Measurements from ENCODE around the gene APP.
"Not testable (repeated sequence)": the region's sequence is repeated elsewhere in the genome, so short reads cannot be mapped to it uniquely, and the experiment has no call there.

APP gene

GRCh38 chr21:26140164-26140579, 30.4 kb downstream of the APP start:
- no peak for DNase-seq (ENCODE audit: low read depth)
- H3K4me3 ChIP-seq (ENCODE audit: low read depth, low read length): no peak overlapping the region
- TF ChIP-seq CTCF (IDR thresholded peaks at IDR 0.05; ENCODE audit: control insufficient read depth, extremely low read depth, insufficient read depth): no peak

DNA sequence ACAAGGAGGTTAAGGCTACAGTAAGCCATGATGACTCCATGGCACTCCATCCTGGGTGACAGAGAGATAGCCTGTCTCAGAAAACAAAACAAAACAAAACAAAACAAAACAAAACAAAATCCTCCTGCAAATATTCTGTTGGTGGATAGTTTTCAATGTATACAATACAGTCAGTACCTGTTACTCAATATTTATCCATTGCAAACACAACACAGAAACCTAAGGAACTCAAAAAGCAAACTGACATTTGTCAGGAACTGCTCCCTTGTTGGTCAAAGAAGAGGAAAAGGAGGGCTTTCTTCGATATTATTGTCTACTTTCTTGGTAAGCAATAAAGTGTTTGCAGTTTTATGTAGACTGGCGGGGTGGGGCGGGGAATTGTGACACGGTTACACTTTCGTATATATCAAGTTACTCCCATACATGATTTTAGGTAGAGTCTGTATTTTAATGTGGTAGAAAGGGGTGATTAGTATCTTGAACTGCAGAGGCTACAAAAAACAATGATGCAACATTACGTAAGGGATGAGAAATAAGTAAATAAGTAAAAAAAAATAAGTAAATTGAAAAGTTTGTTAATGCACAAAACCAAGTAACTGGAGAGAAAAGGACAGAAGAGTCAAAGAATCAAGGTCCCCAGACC, 31.8 kb downstream of the APP start:
- no peak for TF ChIP-seq CTCF (IDR thresholded peaks at IDR 0.05; ENCODE audit: control insufficient read depth, extremely low read depth, insufficient read depth)
- peak; percentile 71 for DNase-seq (ENCODE audit: low read depth)

GRCh38 chr21:26137379-26138060, 33.0 kb downstream of the APP start:
- TF ChIP-seq CTCF (IDR thresholded peaks at IDR 0.05; ENCODE audit: control insufficient read depth, extremely low read depth, insufficient read depth): no peak

More for the DNA sequence above, 31.8 kb downstream of the APP start:
- peak overlapping the region; percentile 9; the same call in 1 of the 2 replicates for H3K4me3 ChIP-seq (ENCODE audit: low read depth, low read length)

DNA sequence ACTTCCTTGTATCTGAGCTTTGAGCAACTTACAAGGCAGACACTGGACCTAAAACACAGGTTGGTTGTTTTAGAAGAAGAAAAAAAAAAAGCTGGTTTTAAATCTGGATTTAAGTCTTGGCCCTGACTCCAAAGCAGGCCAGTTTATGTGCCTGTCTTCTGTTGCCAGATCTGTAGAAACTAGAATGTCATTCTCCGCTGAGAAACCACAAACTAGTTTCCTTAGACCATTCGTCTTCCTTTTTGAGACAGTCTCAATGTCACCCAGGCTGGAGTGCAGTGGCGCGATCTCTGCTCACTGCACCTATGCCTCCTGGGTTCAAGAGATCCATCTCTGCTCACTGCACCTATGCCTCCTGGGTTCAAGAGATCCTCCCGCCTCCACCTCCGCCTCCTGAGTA, 33.9 kb downstream of the APP start:
- H3K4me3 ChIP-seq (ENCODE audit: low read depth, low read length): no peak overlapping the region
- no peak for DNase-seq (ENCODE audit: low read depth)
- TF ChIP-seq CTCF (IDR thresholded peaks at IDR 0.05; ENCODE audit: control insufficient read depth, extremely low read depth, insufficient read depth): no peak

More at GRCh38 chr21:26137379-26138060, 33.0 kb downstream of the APP start:
- DNase-seq (ENCODE audit: low read depth): no peak
- H3K4me3 ChIP-seq (ENCODE audit: low read depth, low read length): no peak overlapping the region

- no peak overlapping the region for H3K4me3 ChIP-seq (ENCODE audit: low read depth, low read length)
Measured at GRCh38 chr21:26135520-26135919, 35.0 kb downstream of the APP start.

DNA sequence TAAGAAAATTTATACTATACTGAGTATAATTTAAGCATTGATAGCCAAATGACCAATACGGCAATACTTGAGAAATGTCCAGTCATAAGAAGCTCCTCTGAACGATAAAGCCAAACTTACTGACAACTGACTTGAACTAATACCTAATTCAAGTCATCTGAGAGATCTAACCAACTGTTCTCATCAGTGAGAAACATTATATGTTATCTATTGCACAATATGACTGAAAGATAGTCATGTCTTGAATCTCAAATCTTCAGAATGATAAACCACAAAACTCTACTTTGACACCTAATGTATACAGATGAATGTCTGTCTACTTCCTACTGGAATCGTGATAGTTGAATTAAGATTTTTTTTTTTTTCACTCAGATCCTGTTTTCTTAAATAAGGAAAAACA, 39.0 kb downstream of the APP start:
- H3K4me3 ChIP-seq (ENCODE audit: low read depth, low read length): no peak overlapping the region
- DNase-seq (ENCODE audit: low read depth): no peak
- no peak for TF ChIP-seq CTCF (IDR thresholded peaks at IDR 0.05; ENCODE audit: control insufficient read depth, extremely low read depth, insufficient read depth)

More at GRCh38 chr21:26135520-26135919, 35.0 kb downstream of the APP start:
- DNase-seq (ENCODE audit: low read depth): no peak
- TF ChIP-seq CTCF (IDR thresholded peaks at IDR 0.05; ENCODE audit: control insufficient read depth, extremely low read depth, insufficient read depth): no peak

DNA sequence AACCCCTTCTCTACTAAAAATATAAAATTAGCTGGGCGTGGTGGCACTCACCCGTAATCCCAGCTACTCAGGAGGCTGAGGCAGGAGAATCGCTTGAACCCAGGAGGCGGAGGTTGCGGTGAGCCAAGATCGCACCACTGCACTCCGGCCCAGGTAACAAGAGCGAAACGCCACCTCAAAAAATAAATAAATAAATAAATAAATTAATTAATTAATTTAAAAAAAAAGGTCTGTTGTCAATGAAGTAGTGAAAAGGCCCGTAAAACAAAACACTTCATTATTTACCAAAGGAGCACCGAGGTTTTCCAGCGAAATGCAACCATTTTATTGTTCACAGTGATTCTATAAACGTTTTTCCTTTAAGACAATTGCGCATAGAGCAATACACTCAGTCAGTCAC, 39.5 kb downstream of the APP start:
- not testable (repeated sequence) for DNase-seq (ENCODE audit: low read depth); H3K4me3 ChIP-seq (ENCODE audit: low read depth, low read length)
